GM12872 (cell line): ENCODE data around the gene KMT5C.

ENCODE experiments used
- CTCF ChIP-seq: IDR thresholded peaks from 3 replicates; pipeline ENCODE4 v1.5.1; 2011; ENCODE audit warnings: low read depth, mild to moderate bottlenecking, low read length, moderate library complexity; ENCODE audit not compliant: insufficient read depth

Gene KMT5C

GRCh38 chr19:55310498-55310897, 29.2 kb upstream of the KMT5C start:
- no peak for TF ChIP-seq CTCF

- TF ChIP-seq CTCF = no peak
Measured at GRCh38 chr19:55311397-55311796, 28.3 kb upstream of the KMT5C start.

GRCh38 chr19:55311797-55312196, 27.9 kb upstream of the KMT5C start:
- no peak for TF ChIP-seq CTCF

GRCh38 chr19:55312621-55313512, 26.8 kb upstream of the KMT5C start:
- no peak for TF ChIP-seq CTCF

GRCh38 chr19:55314396-55314795, 25.3 kb upstream of the KMT5C start:
- no peak for TF ChIP-seq CTCF

GRCh38 chr19:55315956-55316525, 23.6 kb upstream of the KMT5C start:
- no peak for TF ChIP-seq CTCF

GRCh38 chr19:55316646-55317045, 23.0 kb upstream of the KMT5C start:
- TF ChIP-seq CTCF = no peak
